CD4-positive, CD25-positive, alpha-beta regulatory T cell (primary cell): ENCODE measurements around the gene NR1H4. TPM values are rescaled to one million over a fixed set of nuclear protein-coding genes. Genes with fewer than 3 reads are reported as not detected.
"Not testable (repeated sequence)": the region's sequence is repeated elsewhere in the genome, so short reads cannot be mapped to it uniquely, and the experiment has no call there.

Experiments used
- ATAC-seq, 2 donors: fragments of 150-1000 bp; cut with Tn5 transposase; one replicate each; pipeline ENCODE4 v1.10.0; 2021; ENCODE audit warnings: low read depth in 2 of 2, moderate number of reproducible peaks in 2 of 2, moderate library complexity in 1 of 2
- DNase-seq, 3 donors: peaks; one replicate each; pipeline versions ENCODE4 v3.0.0 to v3.0.0-alpha.2; 2012 to 2022; ENCODE audit warnings: mixed read lengths in 1 of 3
- H3K27ac ChIP-seq: one replicate; pipeline ENCODE4 v1.7.0; 2013; ENCODE audit warnings: mild to moderate bottlenecking, low read length; ENCODE audit not compliant: insufficient read depth, poor library complexity, severe bottlenecking
- H3K27me3 ChIP-seq: one replicate; pipeline ENCODE4 v1.7.0; 2013; ENCODE audit warnings: low read length; ENCODE audit not compliant: control insufficient read depth, insufficient read depth
- H3K36me3 ChIP-seq: one replicate; pipeline ENCODE4 v1.7.0; 2013; ENCODE audit warnings: mild to moderate bottlenecking, low read length, moderate library complexity; ENCODE audit not compliant: control insufficient read depth, insufficient read depth
- H3K4me1 ChIP-seq: 2 replicates; pipeline ENCODE4 v1.7.0; 2013; ENCODE audit warnings: mild to moderate bottlenecking, low read length; ENCODE audit not compliant: insufficient read depth, control insufficient read depth, poor library complexity, severe bottlenecking
- H3K4me3 ChIP-seq: one replicate; pipeline ENCODE4 v1.7.0; 2013; ENCODE audit warnings: low read depth, mild to moderate bottlenecking, low read length, moderate library complexity
- H3K9me3 ChIP-seq, 2 experiments: 1 replicate in 1 of 2; 2 replicates in 1 of 2; pipeline ENCODE4 v1.7.0; 2013; ENCODE audit warnings: low read length in 2 of 2, mild to moderate bottlenecking in 1 of 2, moderate library complexity in 1 of 2; ENCODE audit not compliant: control insufficient read depth in 2 of 2
- H3K27ac Mint-ChIP-seq, 3 donors: one replicate each; pipeline ENCODE4 v1.8.0; 2020 to 2022; ENCODE audit warnings: mild to moderate bottlenecking in 3 of 3, mixed read lengths in 3 of 3, moderate library complexity in 2 of 3
- H3K27me3 Mint-ChIP-seq: one replicate; pipeline ENCODE4 v1.8.0; 2022; ENCODE audit warnings: mild to moderate bottlenecking, mixed read lengths
- H3K36me3 Mint-ChIP-seq: one replicate; pipeline ENCODE4 v1.8.0; 2020; ENCODE audit warnings: mixed read lengths
- H3K4me1 Mint-ChIP-seq, 4 donors: one replicate each; pipeline ENCODE4 v1.8.0; 2020 to 2022; ENCODE audit warnings: mixed read lengths in 4 of 4, mild to moderate bottlenecking in 1 of 4
- H3K4me3 Mint-ChIP-seq, 4 donors: one replicate each; pipeline ENCODE4 v1.8.0; 2020 to 2022; ENCODE audit warnings: mild to moderate bottlenecking in 4 of 4, mixed read lengths in 4 of 4, moderate library complexity in 3 of 4
- H3K9me3 Mint-ChIP-seq, 7 donors: one replicate each; pipeline ENCODE4 v1.8.0; 2020 to 2022; ENCODE audit warnings: mixed read lengths in 7 of 7, mild to moderate bottlenecking in 3 of 7, moderate library complexity in 2 of 7
- polyA plus RNA-seq, 4 donors: library from polyadenylated mRNA; unstranded; fragments of 300-500 nt; fragmentation: Illumina TruSeq; gene quantifications; one replicate each; pipeline ENCODE4 v1.2.3, GENCODE V29; 2021
- total RNA-seq: library from RNA; stranded (reverse); gene quantifications from one replicate; pipeline ENCODE4 v1.2.3, GENCODE V29; 2022

Gene NR1H4
- total and polyA plus RNA-seq, 5 donors from 2014 or later, result not detected

- no peak overlapping the region for H3K4me3 ChIP-seq
- no peaks in the 10 kb centered on the region for H3K27me3 ChIP-seq
- no peaks in the 10 kb centered on the region for H3K36me3 Mint-ChIP-seq
- no peaks in the 10 kb centered on the region for H3K4me1 ChIP-seq
- DNase-seq (no peak), ATAC-seq (no peak)
- H3K27ac Mint-ChIP-seq, result no peak overlapping the region
- H3K4me3 Mint-ChIP-seq, result no peak overlapping the region
- no peaks in the 10 kb centered on the region for H3K27me3 Mint-ChIP-seq
- H3K9me3 Mint-ChIP-seq, result peaks cover 0 to 2% (median 0%) of the 10 kb centered on the region in 7 donors
- no peaks in the 10 kb centered on the region for H3K4me1 Mint-ChIP-seq
- H3K36me3 ChIP-seq, result no peaks in the 10 kb centered on the region
- no peak overlapping the region for H3K27ac ChIP-seq
- no peaks in the 10 kb centered on the region for H3K9me3 ChIP-seq
Observed at GRCh38 chr12:100499416-100499815, 25.8 kb downstream of the NR1H4 start.

DNA sequence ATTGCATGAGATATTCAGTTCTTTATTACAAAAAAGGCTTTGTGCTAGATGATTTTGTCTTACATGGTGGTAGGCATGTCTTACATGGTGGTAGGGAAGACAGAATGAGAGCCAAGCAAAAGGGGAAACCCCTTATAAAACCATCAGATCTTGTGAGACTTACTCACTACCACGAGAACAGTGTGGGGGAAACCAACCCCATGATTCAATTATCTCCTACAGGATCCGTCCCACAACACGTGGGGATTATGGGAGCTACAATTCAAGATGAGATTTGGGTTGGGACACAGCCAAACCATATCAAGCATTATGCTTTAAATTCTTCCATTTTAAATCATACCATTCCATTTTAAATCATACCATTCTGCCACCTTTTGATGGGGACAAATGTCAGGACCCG is 29.1 kb downstream of the NR1H4 start:
- not testable (repeated sequence) for H3K4me1 ChIP-seq, H3K27me3 Mint-ChIP-seq, H3K4me3 ChIP-seq, H3K9me3 Mint-ChIP-seq, H3K4me1 Mint-ChIP-seq, H3K9me3 ChIP-seq, H3K36me3 ChIP-seq, H3K4me3 Mint-ChIP-seq, DNase-seq, H3K36me3 Mint-ChIP-seq, H3K27ac ChIP-seq, ATAC-seq, H3K27ac Mint-ChIP-seq, H3K27me3 ChIP-seq

DNA sequence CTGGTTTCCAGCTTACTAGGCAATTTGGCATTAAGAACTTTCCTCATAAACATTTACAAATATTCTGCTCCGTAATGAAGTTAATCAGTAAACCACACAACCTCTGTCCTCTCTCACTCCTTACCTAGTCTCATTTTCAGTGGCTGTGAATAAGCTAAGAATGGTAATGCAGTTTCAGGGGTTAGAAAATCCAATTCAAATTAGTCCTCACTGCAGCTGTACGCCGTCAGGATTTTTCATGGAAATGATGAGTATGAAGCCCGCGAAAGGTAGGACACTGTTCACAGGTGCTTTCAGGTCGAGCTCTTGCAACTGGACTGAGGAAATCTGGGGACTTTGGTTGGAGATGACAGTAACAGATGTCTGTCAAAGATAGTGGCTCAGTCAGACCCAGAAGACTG is 29.6 kb downstream of the NR1H4 start:
- peaks cover 0 to 2% (median 0%) of the 10 kb centered on the region in 7 donors for H3K9me3 Mint-ChIP-seq
- H3K27ac Mint-ChIP-seq, result no peak overlapping the region

GRCh38 chr12:100504804-100505203 is 31.1 kb downstream of the NR1H4 start:
- H3K27me3 Mint-ChIP-seq, result no peaks in the 10 kb centered on the region
- ATAC-seq (no peak), DNase-seq (no peak)
- no peaks in the 10 kb centered on the region for H3K36me3 ChIP-seq
- H3K4me3 ChIP-seq, result no peak overlapping the region
- no peaks in the 10 kb centered on the region for H3K4me1 Mint-ChIP-seq
- no peak overlapping the region for H3K27ac ChIP-seq
- no peak overlapping the region for H3K27ac Mint-ChIP-seq
- no peaks in the 10 kb centered on the region for H3K36me3 Mint-ChIP-seq
- H3K4me3 Mint-ChIP-seq, result no peak overlapping the region
- H3K9me3 Mint-ChIP-seq, result peaks cover 0 to 2% (median 0%) of the 10 kb centered on the region in 7 donors
- no peaks in the 10 kb centered on the region for H3K27me3 ChIP-seq
- H3K4me1 ChIP-seq, result no peaks in the 10 kb centered on the region
- no peaks in the 10 kb centered on the region for H3K9me3 ChIP-seq

More for the DNA sequence above, 29.6 kb downstream of the NR1H4 start:
- no peaks in the 10 kb centered on the region for H3K4me1 ChIP-seq
- H3K36me3 Mint-ChIP-seq, result no peaks in the 10 kb centered on the region
- H3K27me3 Mint-ChIP-seq, result no peaks in the 10 kb centered on the region
- no peak overlapping the region for H3K4me3 ChIP-seq
- no peak overlapping the region for H3K4me3 Mint-ChIP-seq
- ATAC-seq, result no peak
- no peak overlapping the region for H3K27ac ChIP-seq
- H3K4me1 Mint-ChIP-seq, result no peaks in the 10 kb centered on the region
- H3K27me3 ChIP-seq, result no peaks in the 10 kb centered on the region
- DNase-seq, result no peak
- no peaks in the 10 kb centered on the region for H3K36me3 ChIP-seq
- no peaks in the 10 kb centered on the region for H3K9me3 ChIP-seq

DNA sequence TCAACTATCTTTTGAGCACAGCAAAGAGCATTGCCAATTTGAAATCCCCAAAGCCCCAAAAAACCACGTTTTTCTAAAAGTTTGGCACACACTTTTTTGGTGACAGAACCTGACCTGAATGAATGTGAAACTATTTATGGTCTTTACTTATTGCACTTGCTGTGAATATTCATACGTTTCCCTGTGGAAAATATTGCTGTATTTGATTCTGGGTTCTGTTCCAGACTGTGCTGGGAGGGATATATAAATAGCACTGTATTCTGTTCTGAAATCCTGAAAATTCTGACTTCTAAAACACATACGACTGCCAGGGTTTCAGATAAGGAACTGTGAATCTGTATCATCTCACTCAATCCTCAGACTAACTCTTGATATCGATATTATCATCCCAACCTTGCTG is 35.1 kb downstream of the NR1H4 start:
- H3K9me3 Mint-ChIP-seq, result peaks cover 0 to 1% (median 0%) of the 10 kb centered on the region in 7 donors
- Histone ChIP-seq H3K9me3 (no peaks in the 10 kb centered on the region), H3K27me3 (no peaks in the 10 kb centered on the region), H3K36me3 (no peaks in the 10 kb centered on the region), H3K4me3 (no peak overlapping the region), H3K4me1 (no peaks in the 10 kb centered on the region), H3K27ac (no peak overlapping the region)
- H3K36me3 Mint-ChIP-seq, result no peaks in the 10 kb centered on the region
- no peak for DNase-seq
- H3K27ac Mint-ChIP-seq, result no peak overlapping the region
- H3K4me1 Mint-ChIP-seq, result no peaks in the 10 kb centered on the region
- H3K27me3 Mint-ChIP-seq, result no peaks in the 10 kb centered on the region
- no peak for ATAC-seq
- H3K4me3 Mint-ChIP-seq, result no peak overlapping the region

DNA sequence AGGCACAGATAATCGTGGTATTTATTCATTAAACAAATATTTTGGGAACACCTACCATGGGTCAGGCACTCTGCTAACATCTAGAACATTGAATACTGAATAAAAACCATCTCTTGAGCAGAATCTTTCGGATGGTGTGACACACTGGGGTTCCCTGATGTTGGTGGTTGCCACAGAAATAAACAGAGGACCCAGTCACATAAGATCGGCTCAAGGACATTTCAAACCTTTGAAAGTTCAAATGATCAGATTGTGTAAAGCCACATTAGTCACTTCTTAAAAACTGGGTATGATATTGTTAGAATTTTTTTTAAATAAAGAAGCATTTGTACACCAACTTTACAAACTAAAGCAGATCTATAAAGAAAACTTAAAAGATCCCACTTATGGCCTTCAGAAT is 39.0 kb downstream of the NR1H4 start:
- H3K27me3 Mint-ChIP-seq, result no peaks in the 10 kb centered on the region

DNA sequence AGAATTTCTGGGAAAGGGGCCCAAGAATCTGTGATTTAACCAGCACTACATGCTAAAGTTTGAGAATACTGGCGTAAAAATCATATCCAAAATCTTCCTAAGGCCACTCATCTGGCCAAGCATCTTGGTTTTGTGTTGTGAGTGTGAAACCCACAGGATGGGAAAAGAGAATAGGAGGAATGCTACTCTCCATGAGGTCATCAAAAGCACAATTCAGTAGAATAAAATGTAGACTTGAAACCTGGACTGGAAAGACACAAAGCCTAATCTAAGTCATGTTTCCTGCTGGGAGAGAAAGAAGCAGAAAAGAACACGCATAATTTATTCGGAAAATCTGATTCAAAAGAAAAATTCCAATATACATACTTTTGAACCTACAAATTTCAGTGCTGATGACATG is 42.3 kb downstream of the NR1H4 start:
- ATAC-seq (no peak), DNase-seq (no peak)
- H3K36me3 Mint-ChIP-seq, result no peaks in the 10 kb centered on the region
- H3K4me3 Mint-ChIP-seq, result no peak overlapping the region
- H3K4me1 ChIP-seq, result no peaks in the 10 kb centered on the region
- no peak overlapping the region for H3K27ac Mint-ChIP-seq
- H3K27me3 Mint-ChIP-seq, result no peaks in the 10 kb centered on the region
- no peaks in the 10 kb centered on the region for H3K27me3 ChIP-seq
- H3K4me1 Mint-ChIP-seq, result no peaks in the 10 kb centered on the region
- H3K27ac ChIP-seq, result no peak overlapping the region
- H3K4me3 ChIP-seq, result no peak overlapping the region
- no peaks in the 10 kb centered on the region for H3K36me3 ChIP-seq
- no peaks in the 10 kb centered on the region for H3K9me3 ChIP-seq
- peaks cover 0 to 10% (median 8%) of the 10 kb centered on the region in 7 donors for H3K9me3 Mint-ChIP-seq

More for the DNA sequence above, 39.0 kb downstream of the NR1H4 start:
- Mint-ChIP-seq H3K4me3 (no peak overlapping the region), H3K4me1 (no peaks in the 10 kb centered on the region), H3K27ac (no peak overlapping the region), H3K9me3 (peaks cover 0 to 8% (median 5%) of the 10 kb centered on the region in 7 donors), H3K36me3 (no peaks in the 10 kb centered on the region)
- H3K36me3 ChIP-seq, result no peaks in the 10 kb centered on the region
- no peak overlapping the region for H3K4me3 ChIP-seq
- no peak overlapping the region for H3K27ac ChIP-seq
- H3K4me1 ChIP-seq, result no peaks in the 10 kb centered on the region
- no peaks in the 10 kb centered on the region for H3K9me3 ChIP-seq
- DNase-seq, result no peak
- H3K27me3 ChIP-seq, result no peaks in the 10 kb centered on the region
- ATAC-seq, result no peak

GRCh38 chr12:100518376-100518775 is 44.7 kb downstream of the NR1H4 start:
- H3K36me3 ChIP-seq, result no peaks in the 10 kb centered on the region
- Mint-ChIP-seq H3K4me1 (no peaks in the 10 kb centered on the region), H3K27ac (no peak overlapping the region), H3K9me3 (peaks cover 0 to 10% (median 8%) of the 10 kb centered on the region in 7 donors), H3K4me3 (no peak overlapping the region), H3K27me3 (no peaks in the 10 kb centered on the region), H3K36me3 (no peaks in the 10 kb centered on the region)
- no peaks in the 10 kb centered on the region for H3K4me1 ChIP-seq
- DNase-seq (no peak), ATAC-seq (no peak)
- no peaks in the 10 kb centered on the region for H3K27me3 ChIP-seq
- H3K9me3 ChIP-seq, result no peaks in the 10 kb centered on the region
- no peak overlapping the region for H3K4me3 ChIP-seq
- no peak overlapping the region for H3K27ac ChIP-seq
